ENCODE data around the gene FCRL1. TPM values are rescaled to one million over a fixed set of nuclear protein-coding genes. Genes with fewer than 3 reads are reported as not detected.

Gene FCRL1
- total RNA-seq, result not detected in 2 replicates

- no peaks in the 10 kb centered on the region for H3K27me3 ChIP-seq (ENCODE audit: insufficient read depth, low read length)
- no peak for TF ChIP-seq CTCF (IDR thresholded peaks at IDR 0.05; ENCODE audit: extremely low read depth, low read depth, low read length)
Observed at GRCh38 chr1:157819896-157820295, at the start of gene FCRL1. FCRL1 (minus strand) TSS chr1:157820120; CDS start chr1:157820037, 83 bp downstream.

GRCh38 chr1:157868654-157869053 is 48.7 kb upstream of the FCRL1 start:
- H3K27ac ChIP-seq (ENCODE audit: low read depth, low read length), result no peak overlapping the region

More at GRCh38 chr1:157819896-157820295, at the start of gene FCRL1:
- Histone ChIP-seq H3K36me3 (ENCODE audit: insufficient read depth, low read length) (no peaks in the 10 kb centered on the region), H3K79me2 (ENCODE audit: insufficient read depth, low read length) (no peaks in the 10 kb centered on the region), H4K20me1 (ENCODE audit: insufficient read depth, low read length) (no peaks in the 10 kb centered on the region), H3K27ac (ENCODE audit: low read depth, low read length) (no peak within 1 kb of the TSS), H2AFZ (ENCODE audit: low read length) (no peak within 1 kb of the TSS), H3K9me3 (ENCODE audit: low read depth, low read length) (no peaks in the 10 kb centered on the region), H3K4me1 (ENCODE audit: insufficient read depth, low read length) (no peaks in the 10 kb centered on the region), H3K4me2 (ENCODE audit: insufficient read depth, low read length) (no peak within 1 kb of the TSS), H3K4me3 (ENCODE audit: insufficient read depth, low read length) (no peak within 1 kb of the TSS)
- DNase-seq (ENCODE audit: insufficient read length, low spot score, missing footprints), result no peak

GRCh38 chr1:157862114-157863070 is 42.5 kb upstream of the FCRL1 start:
- no peaks in the 10 kb centered on the region for H3K79me2 ChIP-seq (ENCODE audit: insufficient read depth, low read length)
- no peak for TF ChIP-seq CTCF (IDR thresholded peaks at IDR 0.05; ENCODE audit: extremely low read depth, low read depth, low read length)
- no peaks in the 10 kb centered on the region for H3K27me3 ChIP-seq (ENCODE audit: insufficient read depth, low read length)
- H2AFZ ChIP-seq (ENCODE audit: low read length), result no peak overlapping the region
- H3K4me3 ChIP-seq (ENCODE audit: insufficient read depth, low read length), result no peak overlapping the region
- H3K4me1 ChIP-seq (ENCODE audit: insufficient read depth, low read length), result no peaks in the 10 kb centered on the region
- H3K4me2 ChIP-seq (ENCODE audit: insufficient read depth, low read length), result no peak overlapping the region
- H3K9me3 ChIP-seq (ENCODE audit: low read depth, low read length), result no peaks in the 10 kb centered on the region
- H4K20me1 ChIP-seq (ENCODE audit: insufficient read depth, low read length), result no peaks in the 10 kb centered on the region
- H3K36me3 ChIP-seq (ENCODE audit: insufficient read depth, low read length), result no peaks in the 10 kb centered on the region
- H3K27ac ChIP-seq (ENCODE audit: low read depth, low read length), result no peak overlapping the region
- DNase-seq (ENCODE audit: insufficient read length, low spot score, missing footprints), result peak; percentile 50

More at GRCh38 chr1:157868654-157869053, 48.7 kb upstream of the FCRL1 start:
- no peak for TF ChIP-seq CTCF (IDR thresholded peaks at IDR 0.05; ENCODE audit: extremely low read depth, low read depth, low read length)
- no peak for DNase-seq (ENCODE audit: insufficient read length, low spot score, missing footprints)
- no peaks in the 10 kb centered on the region for H3K79me2 ChIP-seq (ENCODE audit: insufficient read depth, low read length)
- H3K4me1 ChIP-seq (ENCODE audit: insufficient read depth, low read length), result no peaks in the 10 kb centered on the region
- H3K4me2 ChIP-seq (ENCODE audit: insufficient read depth, low read length), result no peak overlapping the region
- no peaks in the 10 kb centered on the region for H3K36me3 ChIP-seq (ENCODE audit: insufficient read depth, low read length)
- no peaks in the 10 kb centered on the region for H3K9me3 ChIP-seq (ENCODE audit: low read depth, low read length)
- H3K4me3 ChIP-seq (ENCODE audit: insufficient read depth, low read length), result no peak overlapping the region
- H2AFZ ChIP-seq (ENCODE audit: low read length), result no peak overlapping the region
- H4K20me1 ChIP-seq (ENCODE audit: insufficient read depth, low read length), result no peaks in the 10 kb centered on the region
- H3K27me3 ChIP-seq (ENCODE audit: insufficient read depth, low read length), result no peaks in the 10 kb centered on the region

- Histone ChIP-seq H3K4me3 (ENCODE audit: insufficient read depth, low read length) (no peak overlapping the region), H3K27me3 (ENCODE audit: insufficient read depth, low read length) (no peaks in the 10 kb centered on the region), H3K4me1 (ENCODE audit: insufficient read depth, low read length) (no peaks in the 10 kb centered on the region), H4K20me1 (ENCODE audit: insufficient read depth, low read length) (no peaks in the 10 kb centered on the region), H2AFZ (ENCODE audit: low read length) (no peak overlapping the region), H3K36me3 (ENCODE audit: insufficient read depth, low read length) (no peaks in the 10 kb centered on the region), H3K27ac (ENCODE audit: low read depth, low read length) (no peak overlapping the region), H3K79me2 (ENCODE audit: insufficient read depth, low read length) (no peaks in the 10 kb centered on the region), H3K4me2 (ENCODE audit: insufficient read depth, low read length) (no peak overlapping the region), H3K9me3 (ENCODE audit: low read depth, low read length) (no peaks in the 10 kb centered on the region)
- TF ChIP-seq CTCF (IDR thresholded peaks at IDR 0.05; ENCODE audit: extremely low read depth, low read depth, low read length), result no peak
- DNase-seq (ENCODE audit: insufficient read length, low spot score, missing footprints), result no peak
Observed at GRCh38 chr1:157856538-157856937, 36.6 kb upstream of the FCRL1 start.
